Activated CD8-positive, alpha-beta memory T cell treated with anti-CD3 and anti-CD28 coated beads for 1 hour (primary cell): ENCODE results near the gene NXN.

Experiments
- DNase-seq, 2 donors: peaks; one replicate each; pipeline ENCODE4 v3.0.0-alpha.2; 2020; ENCODE audit warnings: low read depth in 1 of 2; ENCODE audit errors: extremely low read depth in 1 of 2

The NXN gene

GRCh38 chr17:979539-980405 lies at the start of gene NXN:
TSS of gene NXN (minus strand) at chr17:979776.
- peak; percentile 74 to 96 for DNase-seq

GRCh38 chr17:1027044-1027443 lies 47.5 kb upstream of the NXN start:
- no peak for DNase-seq

DNA sequence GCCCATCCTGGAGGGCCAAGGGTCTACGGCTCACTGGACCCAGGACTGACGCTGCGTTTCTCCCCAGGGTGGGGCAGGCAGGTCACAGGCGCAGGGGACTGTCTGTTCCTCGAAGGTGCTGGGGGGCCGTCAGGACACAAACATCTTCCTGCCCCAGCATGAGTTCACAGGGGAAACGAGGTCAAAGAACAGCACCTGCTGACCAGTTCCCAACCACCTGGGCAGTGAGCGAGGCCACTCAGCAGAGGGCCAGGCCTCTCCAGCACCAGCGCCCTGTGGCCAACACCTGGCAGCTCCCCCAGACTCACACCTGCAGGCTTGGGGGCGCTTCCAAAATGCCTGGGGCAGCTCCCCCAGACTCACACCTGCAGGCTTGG lies 47.0 kb upstream of the NXN start:
- no peak for DNase-seq

DNA sequence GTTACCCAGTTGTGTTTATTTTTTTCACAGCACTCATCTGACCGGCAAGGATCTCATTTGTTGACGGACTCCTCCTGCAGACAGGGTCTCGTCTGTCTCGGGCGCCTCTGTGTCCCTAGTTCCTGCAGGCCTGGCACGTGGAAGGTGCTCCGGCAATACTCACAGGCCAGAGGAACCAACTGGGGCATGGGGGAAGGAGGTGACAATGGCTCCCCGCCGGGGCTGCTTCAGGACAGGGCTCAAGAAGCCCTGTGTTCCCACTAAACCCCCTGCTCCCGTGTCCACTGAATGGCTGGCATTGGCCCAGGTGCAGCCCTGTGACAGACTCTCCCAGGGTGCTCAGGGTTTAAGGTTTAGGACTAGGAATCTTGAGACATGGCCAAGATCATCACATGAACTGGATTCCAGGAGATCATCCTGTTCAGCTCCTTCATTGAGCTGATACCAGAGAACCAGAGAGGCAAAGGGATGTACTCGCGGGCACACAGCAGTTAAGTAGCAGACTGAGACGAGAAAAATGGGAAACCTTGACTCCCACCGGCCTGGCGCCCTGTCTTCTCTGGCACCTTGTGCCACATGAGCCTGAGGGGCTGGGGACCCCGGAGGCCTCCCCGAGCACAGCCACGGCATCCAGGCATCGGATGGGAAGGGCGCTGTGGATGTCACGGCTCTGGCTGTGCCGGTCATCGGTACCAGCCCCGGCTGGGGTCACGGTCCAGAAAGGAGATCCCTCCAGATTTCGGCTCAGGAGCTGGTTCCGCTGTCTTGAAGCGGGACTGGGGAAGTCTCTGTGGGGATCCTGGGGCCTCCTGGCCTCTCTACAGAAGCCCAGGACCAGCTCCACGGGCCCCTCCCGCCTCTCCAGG lies 46.4 kb upstream of the NXN start:
- DNase-seq: no peak

- DNase-seq: no peak
Measured at GRCh38 chr17:1024076-1024475, 44.5 kb upstream of the NXN start.

GRCh38 chr17:1022278-1023024 lies 42.9 kb upstream of the NXN start:
- DNase-seq: no peak

DNA sequence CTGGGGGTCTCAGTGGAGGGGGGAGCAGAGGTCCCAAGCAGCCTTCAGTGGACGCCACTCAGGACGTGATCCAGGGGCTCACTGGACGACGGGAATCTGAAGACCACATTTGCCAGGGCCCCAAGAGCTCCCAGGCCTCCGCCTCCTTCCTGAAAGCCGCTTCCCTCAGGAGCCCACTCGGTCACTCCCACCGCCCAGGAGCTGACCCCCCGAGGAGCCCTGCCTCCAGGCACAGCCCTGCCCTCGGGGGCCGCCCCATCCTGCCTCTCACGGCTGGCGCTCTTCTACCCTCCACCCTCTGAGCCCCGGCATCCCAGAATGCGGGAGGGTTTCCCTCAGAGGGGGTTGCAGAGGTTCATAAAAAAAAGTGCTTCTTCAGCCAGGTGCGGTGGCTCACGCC lies 41.6 kb upstream of the NXN start:
- DNase-seq: no peak

- no peak for DNase-seq
Measured at GRCh38 chr17:1019451-1019850, 39.9 kb upstream of the NXN start.

GRCh38 chr17:1018547-1018946 lies 39.0 kb upstream of the NXN start:
- DNase-seq: no peak

- DNase-seq: no peak
Measured at GRCh38 chr17:1013729-1014090, 34.1 kb upstream of the NXN start.

- no peak for DNase-seq
Measured at GRCh38 chr17:1012823-1013728, 33.5 kb upstream of the NXN start.

DNA sequence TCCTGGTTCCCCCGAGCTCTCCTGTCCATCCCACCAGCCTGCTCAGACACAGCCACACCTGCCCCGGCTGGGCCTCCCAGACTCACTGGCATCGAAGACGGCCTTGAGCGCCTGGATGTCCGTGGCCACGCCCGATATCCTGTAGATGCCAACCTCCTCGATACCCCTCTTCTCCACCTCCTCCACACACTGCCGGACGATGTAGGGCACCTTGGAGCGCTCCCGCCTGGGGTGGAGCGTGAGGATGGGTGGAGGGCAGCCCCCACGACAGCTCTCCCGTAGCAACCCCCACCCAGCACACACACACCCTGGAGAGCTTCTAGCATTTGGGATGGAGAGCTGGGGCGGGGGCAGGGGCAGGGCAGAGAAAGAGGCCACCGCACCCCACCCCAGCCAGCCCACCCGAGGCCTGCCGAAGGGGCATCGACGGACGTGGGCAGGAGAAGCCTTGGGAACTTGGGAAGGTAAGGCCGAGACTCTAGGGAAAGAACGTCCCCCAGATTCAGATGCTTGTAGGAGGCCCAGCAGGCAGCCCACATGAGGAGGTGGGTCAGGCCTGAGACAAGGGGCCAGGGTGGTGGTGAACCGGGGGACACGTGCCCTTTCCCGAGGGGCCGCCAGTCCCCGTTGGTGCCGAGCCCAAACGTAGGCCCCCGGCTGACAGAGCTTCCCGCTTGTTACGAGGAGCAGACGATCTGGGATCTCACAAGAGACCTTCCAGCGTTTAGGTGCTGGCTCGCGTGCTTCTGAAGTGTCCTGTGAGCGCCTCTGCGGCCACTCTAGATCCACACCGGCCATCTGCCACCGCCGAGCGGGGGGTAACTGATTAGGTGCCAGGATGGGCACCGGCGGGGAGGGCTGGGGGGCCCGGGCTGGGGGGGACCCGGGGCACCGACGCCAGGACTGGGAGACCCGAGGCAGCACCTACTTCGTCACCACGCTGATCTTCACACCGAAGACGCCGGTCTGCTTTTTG lies 32.5 kb upstream of the NXN start:
- no peak for DNase-seq

- no peak for DNase-seq
Measured at GRCh38 chr17:1011138-1011537, 31.6 kb upstream of the NXN start.

DNA sequence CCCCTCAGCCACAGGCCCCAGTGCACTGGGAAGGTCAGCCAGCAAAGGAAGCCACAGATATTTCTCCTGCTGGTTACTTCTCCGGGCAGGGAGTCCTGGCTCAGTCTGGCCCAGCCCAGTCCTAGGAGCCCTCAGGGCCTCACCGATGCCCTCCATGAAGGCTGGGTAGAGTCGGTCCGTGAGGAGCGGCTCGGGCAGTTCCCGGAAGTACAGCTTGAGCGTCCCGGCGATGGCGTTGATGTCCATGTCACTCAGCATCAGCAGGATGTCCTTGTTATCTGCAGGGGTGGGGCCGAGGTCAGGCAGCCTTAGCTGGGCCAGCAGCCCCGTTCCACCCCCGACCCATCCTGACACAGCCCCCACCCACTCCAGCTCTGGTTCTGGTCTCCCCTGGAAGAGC lies 31.0 kb upstream of the NXN start:
- no peak for DNase-seq

DNA sequence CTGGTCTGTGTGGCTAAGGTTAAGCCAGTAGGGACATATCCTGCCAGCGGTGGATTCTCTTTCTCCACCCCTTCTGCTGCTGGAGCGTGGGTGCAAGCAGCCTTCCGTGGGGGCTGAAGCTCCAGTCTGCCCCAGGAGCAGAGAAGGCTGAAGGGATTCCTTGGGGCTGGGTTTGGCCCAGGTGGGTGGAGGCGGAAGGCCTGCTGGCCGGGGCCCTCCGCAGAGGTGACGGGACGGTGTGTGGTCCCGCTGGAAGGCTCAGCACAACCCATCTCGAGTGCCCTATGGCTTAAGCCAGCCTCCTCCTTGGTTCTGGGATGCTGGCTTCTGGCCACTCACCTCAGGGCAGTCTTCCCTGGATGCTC lies 30.5 kb upstream of the NXN start:
- DNase-seq: no peak

GRCh38 chr17:1009229-1010085 lies 29.9 kb upstream of the NXN start:
- no peak for DNase-seq

DNA sequence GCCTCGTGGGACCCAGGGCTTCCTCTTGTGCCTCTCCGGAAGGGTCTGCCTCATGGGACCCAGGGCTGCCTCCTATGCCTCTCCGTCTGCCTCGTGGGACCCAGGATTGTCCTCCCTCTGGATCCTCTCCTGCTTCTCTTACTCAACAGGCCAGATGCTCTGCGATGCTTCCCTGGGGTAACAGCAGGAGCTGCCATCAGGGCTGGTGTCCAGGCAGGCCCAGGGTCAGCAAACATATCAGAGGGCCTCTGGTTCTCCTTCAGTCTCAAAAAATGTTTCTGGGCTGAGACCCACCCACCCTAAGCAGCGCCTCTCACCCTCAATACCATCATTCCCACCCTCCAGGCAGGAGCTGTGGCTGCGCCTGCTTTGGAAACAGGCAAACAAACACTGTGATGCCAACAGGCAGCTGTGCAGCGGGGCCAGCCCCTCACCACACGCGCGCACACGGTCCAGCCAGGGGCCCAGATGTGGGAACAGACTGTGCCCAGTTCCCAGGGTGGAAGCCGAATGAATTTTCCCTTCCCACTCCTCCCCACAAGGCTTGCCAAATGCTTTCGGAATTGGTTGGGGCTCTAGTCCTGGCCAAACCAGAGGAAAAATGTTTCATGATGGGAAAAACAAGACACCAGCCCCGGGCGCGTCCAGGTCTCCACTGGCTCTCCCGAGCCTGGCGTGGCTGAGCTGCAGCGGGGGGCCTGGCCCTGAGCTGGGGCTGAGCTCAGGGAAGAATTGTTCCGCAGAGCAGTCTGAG lies 28.6 kb upstream of the NXN start:
- no peak for DNase-seq
